ENCODE results near the gene WDR59. TPM values are rescaled to one million over a fixed set of nuclear protein-coding genes. Genes with fewer than 3 reads are reported as not detected.

WDR59 gene
- total RNA-seq, 1 donor from 2014 or later: 64.0 TPM

DNA sequence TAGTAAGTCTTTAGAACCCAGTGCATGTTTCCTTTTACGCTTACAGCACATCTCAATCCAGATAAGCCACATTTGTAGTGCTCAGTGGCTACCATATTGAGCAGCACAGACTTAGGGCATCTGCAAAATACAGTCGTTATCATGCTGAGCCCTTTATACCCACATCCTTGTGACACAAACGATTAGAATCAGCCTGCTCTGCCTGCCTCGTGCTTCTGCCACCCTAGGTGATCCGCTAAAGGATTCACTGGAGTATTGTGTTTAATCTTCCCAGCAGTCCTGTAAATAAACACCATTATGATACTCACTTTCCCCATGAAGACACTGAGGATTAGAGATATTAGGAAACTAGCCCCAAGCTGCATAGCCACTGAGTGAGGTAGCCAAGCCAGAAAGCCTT, 159.0 kb downstream of the WDR59 start:
- Histone ChIP-seq H4K20me1 (ENCODE audit: low read depth) (no peaks in the 10 kb centered on the region), H3K9me3 (ENCODE audit: low read depth) (no peaks in the 10 kb centered on the region), H3K9ac (no peak overlapping the region), H3K36me3 (no peaks in the 10 kb centered on the region), H3K27ac (no peak overlapping the region), H3K4me3 (no peak overlapping the region), H3F3A (ENCODE audit: low read depth) (no peaks in the 10 kb centered on the region), H3K4me1 (peaks cover 9% of the 10 kb centered on the region), H3K79me2 (ENCODE audit: low read depth) (no peaks in the 10 kb centered on the region), H3K4me2 (no peak overlapping the region), H2AFZ (replicated peaks) (no peak overlapping the region), H3K27me3 (no peaks in the 10 kb centered on the region)
- TF ChIP-seq CTCF (IDR thresholded peaks at IDR 0.05): no peak
- no peak for TF ChIP-seq EZH2 (IDR thresholded peaks at IDR 0.05)
- no peak for TF ChIP-seq EZH2phosphoT487 (IDR thresholded peaks at IDR 0.05)
- Mint-ChIP-seq H3K4me1 (peaks cover 9% of the 10 kb centered on the region), H3K4me3 (no peak overlapping the region), H3K27me3 (ENCODE audit: insufficient read depth, low read depth) (peaks cover 21% of the 10 kb centered on the region), H3K27ac (peak overlapping the region; percentile 30), H3K36me3 (peaks cover 2% of the 10 kb centered on the region), H3K9me3 (peaks cover 30% of the 10 kb centered on the region)
- DNase-seq (ENCODE audit: low spot score): no peak

DNA sequence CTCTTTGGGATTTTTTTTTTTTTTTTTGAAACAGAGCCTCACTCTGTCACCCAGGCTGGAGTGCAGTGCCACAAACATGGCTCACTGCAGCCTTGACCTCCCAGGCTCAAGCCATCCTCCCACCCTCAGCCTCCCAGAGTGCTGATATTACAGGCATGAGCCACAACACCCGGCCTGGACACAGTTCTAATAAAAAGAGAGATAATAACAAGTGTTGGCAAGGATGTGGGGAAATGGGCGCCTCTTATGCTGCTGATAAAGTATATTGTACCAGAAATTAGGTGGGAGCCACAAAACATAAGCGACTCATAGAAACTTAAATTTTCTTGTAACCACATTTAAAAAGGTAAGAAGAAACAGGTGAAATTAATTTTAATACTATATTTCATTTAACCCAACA, 159.9 kb downstream of the WDR59 start:
- no peak for DNase-seq (ENCODE audit: low spot score)
- Histone ChIP-seq H3K4me3 (no peak overlapping the region), H4K20me1 (ENCODE audit: low read depth) (no peaks in the 10 kb centered on the region), H3F3A (ENCODE audit: low read depth) (no peaks in the 10 kb centered on the region), H2AFZ (replicated peaks) (no peak overlapping the region), H3K4me1 (peaks cover 9% of the 10 kb centered on the region), H3K9me3 (ENCODE audit: low read depth) (no peaks in the 10 kb centered on the region), H3K36me3 (no peaks in the 10 kb centered on the region), H3K9ac (no peak overlapping the region), H3K27me3 (no peaks in the 10 kb centered on the region), H3K79me2 (ENCODE audit: low read depth) (no peaks in the 10 kb centered on the region), H3K27ac (no peak overlapping the region), H3K4me2 (no peak overlapping the region)
- no peak for TF ChIP-seq EZH2 (IDR thresholded peaks at IDR 0.05)
- no peak for TF ChIP-seq EZH2phosphoT487 (IDR thresholded peaks at IDR 0.05)
- no peak for TF ChIP-seq CTCF (IDR thresholded peaks at IDR 0.05)
- Mint-ChIP-seq H3K4me1 (peaks cover 2% of the 10 kb centered on the region), H3K4me3 (no peak overlapping the region), H3K27ac (no peak overlapping the region), H3K27me3 (ENCODE audit: insufficient read depth, low read depth) (peaks cover 21% of the 10 kb centered on the region), H3K9me3 (peaks cover 31% of the 10 kb centered on the region), H3K36me3 (peaks cover 2% of the 10 kb centered on the region)

Other genes starting within 250 kb of the WDR59 start
- not detected in 2 replicates for gene FA2H, start 210.3 kb downstream of the WDR59 start, total RNA-seq (ENCODE audit: low replicate concordance)
- gene ZNRF1, start 13.9 kb upstream of the WDR59 start, total RNA-seq (ENCODE audit: low replicate concordance): 9.3 and 26.3 TPM in 2 replicates
- 0.60 and 3.8 TPM in 2 replicates for gene LDHD, start 131.7 kb upstream of the WDR59 start, total RNA-seq (ENCODE audit: low replicate concordance)
- gene ZFP1, start 163.4 kb upstream of the WDR59 start, total RNA-seq (ENCODE audit: low replicate concordance): 26.2 and 35.4 TPM in 2 replicates
- gene CTRB2, start 222.0 kb upstream of the WDR59 start, total RNA-seq (ENCODE audit: low replicate concordance): not detected in 2 replicates
- gene CTRB1, start 233.9 kb upstream of the WDR59 start, total RNA-seq (ENCODE audit: low replicate concordance): not detected in 2 replicates

All from neural progenitor cell (in vitro differentiated cells).